NOMO-1 (cell line): ENCODE data around the gene PUS10.
A peak's percentile ranks its signal among the peaks of the same experiment; 100 is the strongest.

ENCODE experiments used
- DNase-seq, 2 experiments: peaks; one replicate each; lab custom pipeline; 2025; ENCODE audit not compliant: unreplicated experiment in 2 of 2; lab: John Stamatoyannopoulos, UW

Gene PUS10

GRCh38 chr2:60976256-60976850 lies 41.7 kb downstream of the PUS10 start:
- no peak for DNase-seq

- DNase-seq, result no peak
Observed at GRCh38 chr2:60974652-60975051, 43.4 kb downstream of the PUS10 start.

- no peak for DNase-seq
Observed at GRCh38 chr2:60973705-60974104, 44.4 kb downstream of the PUS10 start.

GRCh38 chr2:60972889-60973656 lies 45.0 kb downstream of the PUS10 start:
- DNase-seq, result no peak

DNA sequence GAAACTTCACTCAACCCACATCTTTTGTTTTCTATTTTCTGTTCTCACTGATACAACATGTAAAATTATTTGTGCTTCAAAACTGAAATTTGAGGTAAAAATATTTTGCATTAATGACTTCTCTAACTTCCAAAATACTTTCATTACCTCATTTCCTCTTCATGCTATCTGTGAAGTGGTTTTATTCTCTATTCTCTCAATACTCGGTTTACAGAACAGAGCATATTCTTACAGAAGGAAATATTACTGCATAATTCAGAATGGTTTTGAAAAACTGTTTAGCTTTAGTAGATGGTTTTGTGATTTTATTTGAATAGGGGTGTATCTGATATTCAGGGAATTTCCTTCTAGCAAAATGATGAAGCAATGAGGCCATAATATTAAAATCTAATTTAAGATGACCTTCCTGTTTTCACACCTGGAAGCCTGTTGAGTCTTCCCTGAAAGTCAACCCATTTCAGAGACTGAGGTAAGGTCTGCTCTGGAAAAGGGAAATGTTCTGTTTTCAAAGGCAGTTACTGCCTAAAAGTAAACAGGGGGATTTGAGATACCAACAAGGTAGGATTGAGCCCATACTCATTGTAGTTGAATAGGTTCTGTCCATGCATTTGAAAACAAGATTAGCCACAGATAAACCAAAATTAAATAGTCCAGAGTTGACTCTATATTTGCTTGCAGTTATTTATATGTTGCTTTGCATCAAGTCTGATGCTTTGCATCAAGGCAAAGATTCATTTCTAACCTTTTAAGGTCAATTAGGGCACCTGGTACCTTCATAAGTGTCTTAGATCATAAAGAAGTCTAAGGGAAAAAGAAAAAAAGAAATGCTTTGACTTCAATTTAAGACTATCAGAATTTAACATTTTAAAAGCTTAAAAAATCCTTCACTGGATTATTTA lies 51.3 kb downstream of the PUS10 start:
- DNase-seq, result peak in 1 of 2 experiments; percentile 4

- no peak for DNase-seq
Observed at GRCh38 chr2:60965499-60965785, 52.6 kb downstream of the PUS10 start.

GRCh38 chr2:60964651-60965498 lies 53.2 kb downstream of the PUS10 start:
- no peak for DNase-seq

GRCh38 chr2:60963190-60963589 lies 54.9 kb downstream of the PUS10 start:
- no peak for DNase-seq

DNA sequence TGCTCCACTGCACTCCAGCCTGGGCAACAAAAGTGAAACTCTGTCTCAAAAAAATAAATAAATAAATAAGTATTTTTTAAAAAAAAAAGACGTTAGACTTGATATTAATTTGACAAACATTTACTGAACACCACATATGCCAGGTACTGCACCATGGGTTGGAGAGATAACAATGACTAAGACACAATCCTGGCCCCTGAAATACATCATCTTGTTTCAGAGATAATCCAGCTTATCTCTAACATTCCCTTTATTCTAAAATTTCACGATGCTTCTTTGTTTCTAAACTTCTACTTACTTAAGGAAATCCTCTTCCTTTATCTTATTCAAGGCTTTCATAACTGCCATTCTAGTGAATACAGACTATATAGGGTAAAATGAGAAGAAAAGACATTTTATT lies 55.5 kb downstream of the PUS10 start:
- no peak for DNase-seq

DNA sequence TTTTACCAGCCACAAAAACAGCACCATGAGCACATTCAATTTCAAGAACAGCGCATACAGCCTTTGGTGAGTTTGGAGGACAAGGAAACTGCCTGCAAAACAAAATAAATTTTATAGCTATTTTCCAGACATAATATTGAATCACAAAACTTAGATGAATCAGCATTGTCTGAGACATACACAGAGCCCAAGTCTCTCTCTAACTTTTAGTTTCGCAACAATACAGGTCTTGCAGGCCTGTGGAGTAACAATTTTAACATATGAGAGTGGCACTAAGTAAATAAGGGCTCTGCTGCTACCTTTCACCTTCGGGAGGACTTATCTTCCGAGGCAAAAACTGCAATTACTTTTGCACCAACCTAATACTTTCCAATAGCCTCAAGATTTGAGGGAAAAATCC lies 56.6 kb downstream of the PUS10 start:
- peak; percentile 35 to 69 for DNase-seq

DNA sequence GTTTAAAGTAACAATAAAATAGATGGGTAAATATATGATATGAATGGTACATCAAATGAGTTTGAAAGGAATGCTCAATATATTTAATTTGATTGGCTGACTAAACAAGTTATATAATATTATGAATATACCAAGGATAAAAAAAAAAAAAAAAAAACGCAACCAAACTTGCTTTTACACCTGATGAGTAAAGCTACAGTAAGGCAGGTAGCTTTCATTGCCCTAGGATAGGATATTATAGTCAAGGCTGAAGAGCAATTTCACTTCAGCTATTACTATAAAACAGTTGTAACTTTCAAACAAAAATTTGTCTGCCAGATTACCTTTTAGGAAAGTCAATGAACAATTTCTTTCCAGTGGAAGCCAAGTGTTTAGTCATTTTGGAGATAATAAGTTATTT lies 57.3 kb downstream of the PUS10 start:
- no peak for DNase-seq

GRCh38 chr2:60959501-60959900 lies 58.6 kb downstream of the PUS10 start:
- DNase-seq, result no peak

DNA sequence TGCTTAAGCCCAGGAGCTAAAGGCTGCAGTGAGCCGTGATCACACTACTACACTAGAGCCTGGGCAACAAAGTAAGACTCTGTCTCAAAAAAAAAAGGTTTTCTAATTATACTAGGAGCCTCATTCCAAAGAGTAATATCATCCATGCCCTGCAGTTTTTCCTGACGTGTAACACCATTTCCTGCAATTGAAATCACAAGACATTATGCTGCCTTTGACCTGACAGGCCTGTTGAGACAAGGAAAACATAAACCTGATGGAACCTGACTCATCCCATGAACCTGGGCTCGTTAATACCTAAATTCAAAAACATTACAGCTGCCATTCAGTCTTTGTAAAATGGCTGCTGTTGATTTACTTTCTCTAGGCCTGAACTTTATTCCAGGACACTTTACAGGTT lies 59.3 kb downstream of the PUS10 start:
- DNase-seq, result no peak

DNA sequence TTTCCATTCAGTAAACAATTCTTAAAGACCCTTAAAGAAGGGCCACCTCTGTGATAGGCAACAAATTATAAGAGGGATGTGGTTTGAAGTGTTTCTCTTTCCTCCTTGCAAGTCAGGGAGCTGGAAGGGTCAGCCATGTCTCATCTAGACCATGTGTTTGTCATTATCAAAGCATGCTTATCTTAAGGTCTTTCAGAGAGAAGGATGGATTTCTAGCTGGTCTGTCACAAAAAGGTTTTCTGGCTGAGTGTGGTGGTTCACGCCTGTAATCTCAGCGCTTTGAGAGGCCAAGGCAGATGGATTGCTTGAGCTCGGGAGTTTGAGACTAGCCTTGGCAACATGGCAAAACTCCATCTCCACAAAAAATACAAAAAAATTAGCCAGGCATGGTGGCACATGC lies 59.7 kb downstream of the PUS10 start:
- no peak for DNase-seq

GRCh38 chr2:60957643-60958042 lies 60.4 kb downstream of the PUS10 start:
- DNase-seq, result no peak

DNA sequence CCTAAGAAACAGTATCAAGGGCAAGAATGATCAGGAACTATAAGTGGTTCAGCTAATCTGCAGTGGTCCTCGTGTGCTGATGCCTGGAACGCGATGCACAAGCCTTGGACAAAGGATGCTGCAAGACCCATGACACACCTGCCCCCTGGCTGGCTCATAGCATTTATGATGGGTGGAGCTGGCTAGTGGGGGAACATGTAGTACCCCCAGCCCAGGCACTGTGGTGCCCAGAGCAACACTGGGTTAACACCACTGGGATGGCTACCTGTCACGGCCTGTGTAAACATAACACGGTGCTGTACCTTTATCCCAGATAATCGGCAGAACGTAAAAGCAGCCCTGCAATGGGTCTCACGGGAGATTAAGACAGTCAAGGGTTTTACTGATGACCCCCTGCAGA lies 60.8 kb downstream of the PUS10 start:
- no peak for DNase-seq

GRCh38 chr2:60954139-60954538 lies 63.9 kb downstream of the PUS10 start:
- DNase-seq, result no peak

- no peak for DNase-seq
Observed at GRCh38 chr2:60948926-60949579, 69.0 kb downstream of the PUS10 start.

DNA sequence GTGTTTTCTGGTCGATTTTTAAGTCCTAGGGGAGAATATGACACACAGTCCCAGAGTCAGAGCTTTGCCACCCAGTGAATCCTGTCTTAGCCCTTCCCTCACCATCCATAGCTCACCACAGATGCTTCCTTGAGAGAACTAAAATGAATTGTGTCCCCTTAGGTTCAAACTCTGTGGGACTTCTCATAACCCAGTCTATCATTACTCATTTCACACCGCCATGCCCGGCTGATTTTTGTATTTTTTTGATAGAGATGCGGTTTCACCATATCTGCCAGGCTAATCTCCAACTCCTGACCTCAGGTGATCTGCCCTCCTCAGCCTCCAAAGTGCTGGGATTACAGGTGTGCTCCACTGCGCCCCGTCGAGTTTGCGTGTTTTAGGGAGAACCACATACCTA lies 69.9 kb downstream of the PUS10 start:
- no peak for DNase-seq

DNA sequence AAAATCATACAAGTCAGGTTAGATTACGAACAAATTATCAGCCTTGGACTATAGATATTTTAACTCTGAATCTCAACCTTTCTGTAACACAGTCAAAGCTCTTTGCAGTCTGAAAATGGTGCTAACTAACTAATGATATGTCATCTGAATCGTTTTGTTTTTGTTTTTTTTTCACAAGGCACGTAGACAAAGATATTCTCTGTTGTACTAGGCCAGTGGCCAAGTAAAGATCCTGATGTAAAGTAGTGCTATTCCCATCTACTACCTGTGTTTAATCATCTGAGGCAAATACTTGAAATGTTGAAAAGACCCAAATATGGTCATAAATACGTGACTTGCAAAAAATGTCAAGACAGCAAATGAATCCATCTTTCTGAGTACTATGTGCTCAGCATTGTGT lies 71.0 kb downstream of the PUS10 start:
- DNase-seq, result no peak
